ENCODE results near the gene H1-8. TPM values are rescaled to one million over a fixed set of nuclear protein-coding genes. Genes with fewer than 3 reads are reported as not detected.

Gene H1-8
- total RNA-seq, 6 experiments from 2014 or later, result not detected

DNA sequence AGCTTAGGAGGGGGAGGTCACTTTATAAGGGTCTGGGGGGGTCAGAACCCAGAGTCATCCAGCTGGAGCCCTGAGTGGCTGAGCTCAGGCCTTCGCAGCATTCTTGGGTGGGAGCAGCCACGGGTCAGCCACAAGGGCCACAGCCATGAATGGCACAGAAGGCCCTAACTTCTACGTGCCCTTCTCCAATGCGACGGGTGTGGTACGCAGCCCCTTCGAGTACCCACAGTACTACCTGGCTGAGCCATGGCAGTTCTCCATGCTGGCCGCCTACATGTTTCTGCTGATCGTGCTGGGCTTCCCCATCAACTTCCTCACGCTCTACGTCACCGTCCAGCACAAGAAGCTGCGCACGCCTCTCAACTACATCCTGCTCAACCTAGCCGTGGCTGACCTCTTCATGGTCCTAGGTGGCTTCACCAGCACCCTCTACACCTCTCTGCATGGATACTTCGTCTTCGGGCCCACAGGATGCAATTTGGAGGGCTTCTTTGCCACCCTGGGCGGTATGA is 14.3 kb upstream of the H1-8 start, which contains the start of gene RHO:
Gene RHO, plus strand, starts transcription at position 51 of the 512 bp plus-strand sequence. Its CDS starts 95 bp downstream, at position 146.
- Mint-ChIP-seq H3K9me3 (no peaks in the 10 kb centered on the region), H3K36me3 (ENCODE audit: low read depth) (no peaks in the 10 kb centered on the region), H3K27ac (no peak within 1 kb of the TSS), H3K27me3 (ENCODE audit: insufficient read depth) (no peaks in the 10 kb centered on the region; the same call in none of the 2 replicates), H3K4me1 (ENCODE audit: low read depth) (peaks cover 25% of the 10 kb centered on the region), H3K4me3 (no peak within 1 kb of the TSS)
- TF ChIP-seq, protein P1, sequence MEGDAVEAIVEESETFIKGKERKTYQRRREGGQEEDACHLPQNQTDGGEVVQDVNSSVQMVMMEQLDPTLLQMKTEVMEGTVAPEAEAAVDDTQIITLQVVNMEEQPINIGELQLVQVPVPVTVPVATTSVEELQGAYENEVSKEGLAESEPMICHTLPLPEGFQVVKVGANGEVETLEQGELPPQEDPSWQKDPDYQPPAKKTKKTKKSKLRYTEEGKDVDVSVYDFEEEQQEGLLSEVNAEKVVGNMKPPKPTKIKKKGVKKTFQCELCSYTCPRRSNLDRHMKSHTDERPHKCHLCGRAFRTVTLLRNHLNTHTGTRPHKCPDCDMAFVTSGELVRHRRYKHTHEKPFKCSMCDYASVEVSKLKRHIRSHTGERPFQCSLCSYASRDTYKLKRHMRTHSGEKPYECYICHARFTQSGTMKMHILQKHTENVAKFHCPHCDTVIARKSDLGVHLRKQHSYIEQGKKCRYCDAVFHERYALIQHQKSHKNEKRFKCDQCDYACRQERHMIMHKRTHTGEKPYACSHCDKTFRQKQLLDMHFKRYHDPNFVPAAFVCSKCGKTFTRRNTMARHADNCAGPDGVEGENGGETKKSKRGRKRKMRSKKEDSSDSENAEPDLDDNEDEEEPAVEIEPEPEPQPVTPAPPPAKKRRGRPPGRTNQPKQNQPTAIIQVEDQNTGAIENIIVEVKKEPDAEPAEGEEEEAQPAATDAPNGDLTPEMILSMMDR (IDR thresholded peaks at IDR 0.05), result no peak
- DNase-seq, result no peak

DNA sequence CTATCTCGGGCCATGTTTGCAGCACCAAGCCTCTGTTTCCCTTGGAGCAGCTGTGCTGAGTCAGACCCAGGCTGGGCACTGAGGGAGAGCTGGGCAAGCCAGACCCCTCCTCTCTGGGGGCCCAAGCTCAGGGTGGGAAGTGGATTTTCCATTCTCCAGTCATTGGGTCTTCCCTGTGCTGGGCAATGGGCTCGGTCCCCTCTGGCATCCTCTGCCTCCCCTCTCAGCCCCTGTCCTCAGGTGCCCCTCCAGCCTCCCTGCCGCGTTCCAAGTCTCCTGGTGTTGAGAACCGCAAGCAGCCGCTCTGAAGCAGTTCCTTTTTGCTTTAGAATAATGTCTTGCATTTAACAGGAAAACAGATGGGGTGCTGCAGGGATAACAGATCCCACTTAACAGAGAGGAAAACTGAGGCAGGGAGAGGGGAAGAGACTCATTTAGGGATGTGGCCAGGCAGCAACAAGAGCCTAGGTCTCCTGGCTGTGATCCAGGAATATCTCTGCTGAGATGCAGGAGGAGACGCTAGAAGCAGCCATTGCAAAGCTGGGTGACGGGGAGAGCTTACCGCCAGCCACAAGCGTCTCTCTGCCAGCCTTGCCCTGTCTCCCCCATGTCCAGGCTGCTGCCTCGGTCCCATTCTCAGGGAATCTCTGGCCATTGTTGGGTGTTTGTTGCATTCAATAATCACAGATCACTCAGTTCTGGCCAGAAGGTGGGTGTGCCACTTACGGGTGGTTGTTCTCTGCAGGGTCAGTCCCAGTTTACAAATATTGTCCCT is 13.4 kb upstream of the H1-8 start:
- no peak for DNase-seq
- Mint-ChIP-seq H3K9me3 (no peaks in the 10 kb centered on the region), H3K4me1 (ENCODE audit: low read depth) (peaks cover 34% of the 10 kb centered on the region), H3K36me3 (ENCODE audit: low read depth) (no peaks in the 10 kb centered on the region), H3K4me3 (no peak overlapping the region), H3K27me3 (ENCODE audit: insufficient read depth) (no peaks in the 10 kb centered on the region; the same call in none of the 2 replicates), H3K27ac (no peak overlapping the region)
- TF ChIP-seq, protein P1 (IDR thresholded peaks at IDR 0.05), result no peak

DNA sequence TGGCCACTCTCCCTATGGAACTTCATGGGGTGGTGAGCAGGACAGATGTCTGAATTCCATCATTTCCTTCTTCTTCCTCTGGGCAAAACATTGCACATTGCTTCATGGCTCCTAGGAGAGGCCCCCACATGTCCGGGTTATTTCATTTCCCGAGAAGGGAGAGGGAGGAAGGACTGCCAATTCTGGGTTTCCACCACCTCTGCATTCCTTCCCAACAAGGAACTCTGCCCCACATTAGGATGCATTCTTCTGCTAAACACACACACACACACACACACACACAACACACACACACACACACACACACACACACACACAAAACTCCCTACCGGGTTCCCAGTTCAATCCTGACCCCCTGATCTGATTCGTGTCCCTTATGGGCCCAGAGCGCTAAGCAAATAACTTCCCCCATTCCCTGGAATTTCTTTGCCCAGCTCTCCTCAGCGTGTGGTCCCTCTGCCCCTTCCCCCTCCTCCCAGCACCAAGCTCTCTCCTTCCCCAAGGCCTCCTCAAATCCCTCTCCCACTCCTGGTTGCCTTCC is 12.7 kb upstream of the H1-8 start:
- Mint-ChIP-seq H3K4me1 (ENCODE audit: low read depth) (peaks cover 32% of the 10 kb centered on the region), H3K9me3 (no peaks in the 10 kb centered on the region), H3K4me3 (no peak overlapping the region), H3K27ac (no peak overlapping the region; the same call in 1 of the 2 replicates), H3K36me3 (ENCODE audit: low read depth) (no peaks in the 10 kb centered on the region), H3K27me3 (ENCODE audit: insufficient read depth) (no peaks in the 10 kb centered on the region; the same call in 1 of the 2 replicates)
- TF ChIP-seq, protein P1 (IDR thresholded peaks at IDR 0.05), result no peak
- peak; percentile 11 for DNase-seq

DNA sequence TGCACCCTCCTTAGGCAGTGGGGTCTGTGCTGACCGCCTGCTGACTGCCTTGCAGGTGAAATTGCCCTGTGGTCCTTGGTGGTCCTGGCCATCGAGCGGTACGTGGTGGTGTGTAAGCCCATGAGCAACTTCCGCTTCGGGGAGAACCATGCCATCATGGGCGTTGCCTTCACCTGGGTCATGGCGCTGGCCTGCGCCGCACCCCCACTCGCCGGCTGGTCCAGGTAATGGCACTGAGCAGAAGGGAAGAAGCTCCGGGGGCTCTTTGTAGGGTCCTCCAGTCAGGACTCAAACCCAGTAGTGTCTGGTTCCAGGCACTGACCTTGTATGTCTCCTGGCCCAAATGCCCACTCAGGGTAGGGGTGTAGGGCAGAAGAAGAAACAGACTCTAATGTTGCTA is 12.2 kb upstream of the H1-8 start:
- Mint-ChIP-seq H3K36me3 (ENCODE audit: low read depth) (no peaks in the 10 kb centered on the region), H3K9me3 (no peaks in the 10 kb centered on the region), H3K4me3 (no peak overlapping the region), H3K27me3 (ENCODE audit: insufficient read depth) (no peaks in the 10 kb centered on the region; the same call in 1 of the 2 replicates), H3K4me1 (ENCODE audit: low read depth) (peaks cover 27% of the 10 kb centered on the region), H3K27ac (no peak overlapping the region)
- TF ChIP-seq, protein P1 (IDR thresholded peaks at IDR 0.05), result no peak
- DNase-seq, result no peak

DNA sequence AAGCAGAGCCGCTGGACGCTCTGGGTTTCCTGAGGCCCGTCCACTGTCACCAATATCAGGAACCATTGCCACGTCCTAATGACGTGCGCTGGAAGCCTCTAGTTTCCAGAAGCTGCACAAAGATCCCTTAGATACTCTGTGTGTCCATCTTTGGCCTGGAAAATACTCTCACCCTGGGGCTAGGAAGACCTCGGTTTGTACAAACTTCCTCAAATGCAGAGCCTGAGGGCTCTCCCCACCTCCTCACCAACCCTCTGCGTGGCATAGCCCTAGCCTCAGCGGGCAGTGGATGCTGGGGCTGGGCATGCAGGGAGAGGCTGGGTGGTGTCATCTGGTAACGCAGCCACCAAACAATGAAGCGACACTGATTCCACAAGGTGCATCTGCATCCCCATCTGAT is 11.3 kb upstream of the H1-8 start:
- H3K27ac Mint-ChIP-seq, result no peak overlapping the region

More for the DNA sequence above, 11.3 kb upstream of the H1-8 start:
- H3K4me1 Mint-ChIP-seq (ENCODE audit: low read depth), result peaks cover 24% of the 10 kb centered on the region
- TF ChIP-seq, protein P1 (IDR thresholded peaks at IDR 0.05), result no peak
- no peaks in the 10 kb centered on the region; the same call in 1 of the 2 replicates for H3K27me3 Mint-ChIP-seq (ENCODE audit: insufficient read depth)
- no peaks in the 10 kb centered on the region for H3K9me3 Mint-ChIP-seq
- no peak overlapping the region for H3K4me3 Mint-ChIP-seq
- no peaks in the 10 kb centered on the region for H3K36me3 Mint-ChIP-seq (ENCODE audit: low read depth)
- DNase-seq, result no peak
